ENCODE results near the gene PPP2R2B.

DNA sequence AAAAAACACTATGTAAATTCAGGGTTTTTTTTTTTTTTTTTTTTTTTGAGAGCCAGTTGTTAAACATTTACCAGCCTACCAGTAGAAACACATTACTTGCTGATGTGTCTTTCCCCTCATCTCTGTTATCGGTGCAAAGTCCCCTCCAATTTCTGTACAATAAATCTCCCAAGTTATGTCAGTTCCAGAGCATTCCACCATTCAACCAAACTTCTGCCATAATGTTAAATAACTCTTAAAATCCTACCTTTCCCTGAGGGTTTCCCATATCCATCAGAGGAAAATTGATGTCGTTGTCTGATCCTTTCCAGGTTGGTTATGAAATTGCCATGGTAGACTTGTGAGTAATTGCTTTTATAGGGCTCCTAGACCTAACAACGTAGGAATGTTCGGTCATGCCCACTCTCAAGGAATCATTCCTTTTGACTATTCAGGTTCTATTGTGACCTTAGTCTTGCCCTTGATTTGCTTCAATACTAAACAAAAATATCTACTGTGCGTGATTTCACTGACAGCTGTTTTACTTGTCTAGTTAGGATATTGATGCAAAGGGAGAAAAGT is 5.6 kb upstream of the PPP2R2B start:
- TF ChIP-seq NFIC (IDR thresholded peaks at IDR 0.05) (no peak), CEBPB (IDR thresholded peaks at IDR 0.05) (no peak), RAD21 (IDR thresholded peaks at IDR 0.05; ENCODE audit: low read depth) (no peak), CREB1 (IDR thresholded peaks at IDR 0.05; ENCODE audit: low read depth) (no peak), EGR1 (IDR thresholded peaks at IDR 0.05) (no peak), EP300 (IDR thresholded peaks at IDR 0.05; ENCODE audit: borderline replicate concordance) (no peak), TAF1 (IDR thresholded peaks at IDR 0.05; ENCODE audit: low read depth) (no peak)
- TF ChIP-seq, protein P1, sequence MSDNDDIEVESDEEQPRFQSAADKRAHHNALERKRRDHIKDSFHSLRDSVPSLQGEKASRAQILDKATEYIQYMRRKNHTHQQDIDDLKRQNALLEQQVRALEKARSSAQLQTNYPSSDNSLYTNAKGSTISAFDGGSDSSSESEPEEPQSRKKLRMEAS (IDR thresholded peaks at IDR 0.05), result no peak
